ENCODE measurements around the gene ARHGEF18.

GRCh38 chr19:7304200-7304599 lies 44.5 kb upstream of the ARHGEF18 start:
- TF ChIP-seq CTCF (conservative IDR thresholded peaks at IDR 0.05; ENCODE audit: low read depth in 2 of 2) (no peak), EZH2phosphoT487 (IDR thresholded peaks at IDR 0.05; ENCODE audit: unreplicated experiment) (no peak), REST (IDR thresholded peaks at IDR 0.05; ENCODE audit: unreplicated experiment) (no peak), POLR2AphosphoS5 (IDR thresholded peaks at IDR 0.05; ENCODE audit: low read depth) (no peak), EZH2 (IDR thresholded peaks at IDR 0.05; ENCODE audit: low read depth, unreplicated experiment) (no peak), CREB1 (CRISPR knock-in tag; IDR thresholded peaks at IDR 0.05; ENCODE audit: low read depth) (no peak), ZNF331 (CRISPR knock-in tag; IDR thresholded peaks at IDR 0.05; ENCODE audit: low read depth) (no peak), ETS1 (IDR thresholded peaks at IDR 0.05) (no peak), JUNB (IDR thresholded peaks at IDR 0.05; ENCODE audit: unreplicated experiment) (no peak), STAT1 (IDR thresholded peaks at IDR 0.05; ENCODE audit: unreplicated experiment) (no peak), NANOG (IDR thresholded peaks at IDR 0.05; ENCODE audit: borderline replicate concordance) (no peak)
